Measurements from ENCODE around the gene DAAM1.

GRCh38 chr14:59320361-59320760 lies 131.9 kb downstream of the DAAM1 start:
- no peak for TF ChIP-seq EP300 (IDR thresholded peaks at IDR 0.05)
- TF ChIP-seq CTCF (IDR thresholded peaks at IDR 0.05): no peak
- TF ChIP-seq POLR2A (IDR thresholded peaks at IDR 0.05): no peak
